Upper lobe of right lung (tissue), 1 donor: ENCODE data around the gene FOXO4. TPM values are rescaled to one million over a fixed set of nuclear protein-coding genes. Genes with fewer than 3 reads are reported as not detected.

Source experiments
- ATAC-seq: fragments of 200-7000 bp; cut with Tn5 transposase; one replicate; pipeline ENCODE4 v1.9.1; 2020; ENCODE audit warnings: mild to moderate bottlenecking, moderate library complexity
- DNase-seq: peaks from one replicate; pipeline ENCODE4 v3.0.0-alpha.2; 2020
- H3K27ac ChIP-seq: fragments of 200-600 bp; one replicate; pipeline ENCODE4 v1.8.0; 2022
- H3K27me3 ChIP-seq: fragments of 200-600 bp; one replicate; pipeline ENCODE4 v1.8.0; 2022; ENCODE audit warnings: mild to moderate bottlenecking
- H3K36me3 ChIP-seq: fragments of 200-600 bp; one replicate; pipeline ENCODE4 v1.8.0; 2022
- H3K4me1 ChIP-seq: fragments of 200-600 bp; one replicate; pipeline ENCODE4 v1.8.0; 2022
- H3K4me3 ChIP-seq: fragments of 200-600 bp; one replicate; pipeline ENCODE4 v1.8.0; 2022; ENCODE audit warnings: mild to moderate bottlenecking
- H3K9me3 ChIP-seq: fragments of 200-600 bp; one replicate; pipeline ENCODE4 v1.8.0; 2022
- CTCF ChIP-seq: fragments of 200-600 bp; IDR thresholded peaks from one replicate; pipeline ENCODE4 v1.8.0; 2022; ENCODE audit warnings: antibody characterized with exemption
- intact Hi-C: fragments of 100-400 bp; cut with DNase I; formaldehyde crosslinking; loops from one replicate; pipeline ENCODE4 v1.11.0; 2022
- total RNA-seq: library from RNA; stranded (reverse); fragmentation: NEBNext Ultra II Directional; extraction: Animal tissue kit (Norgen Biotek cat#: 25700); gene quantifications from one replicate; pipeline ENCODE4 v1.2.1, GENCODE V29; 2021
- donor health status: DM: no; HTN: yes; CAD: no; lungs with severe emphysema.

The FOXO4 gene
- total RNA-seq, 1 donor from 2014 or later: 31.6 TPM

GRCh38 chrX:71060127-71060526 lies 35.5 kb upstream of the FOXO4 start:
- Histone ChIP-seq H3K27ac (no peak overlapping the region), H3K4me1 (no peaks in the 10 kb centered on the region), H3K27me3 (no peaks in the 10 kb centered on the region), H3K4me3 (no peak overlapping the region), H3K36me3 (peaks cover 11% of the 10 kb centered on the region), H3K9me3 (no peaks in the 10 kb centered on the region)
- DNase-seq: no peak
- intact Hi-C loops: no loop called here
- no peak for ATAC-seq
- no peak for TF ChIP-seq CTCF

GRCh38 chrX:71067089-71067488 lies 28.6 kb upstream of the FOXO4 start:
- intact Hi-C loops: no loop called here
- TF ChIP-seq CTCF: no peak
- peaks cover 4% of the 10 kb centered on the region for H3K4me1 ChIP-seq
- H3K27me3 ChIP-seq: no peaks in the 10 kb centered on the region
- peak overlapping the region; percentile 65 for H3K27ac ChIP-seq
- H3K36me3 ChIP-seq: peaks cover 6% of the 10 kb centered on the region
- no peaks in the 10 kb centered on the region for H3K9me3 ChIP-seq
- ATAC-seq (no peak), DNase-seq (no peak)
- H3K4me3 ChIP-seq: peak overlapping the region; percentile 62

- H3K9me3 ChIP-seq: no peaks in the 10 kb centered on the region
- intact Hi-C loops: no loop called here
- no peak for TF ChIP-seq CTCF
- no peaks in the 10 kb centered on the region for H3K27me3 ChIP-seq
- H3K4me1 ChIP-seq: peaks cover 4% of the 10 kb centered on the region
- H3K36me3 ChIP-seq: peaks cover 2% of the 10 kb centered on the region
- no peak for ATAC-seq
- peak overlapping the region; percentile 65 for H3K27ac ChIP-seq
- no peak for DNase-seq
- H3K4me3 ChIP-seq: peak overlapping the region; percentile 62
These were observed 28.0 kb upstream of the FOXO4 start for GRCh38 chrX:71067712-71068043.

- H3K4me3 ChIP-seq: peak within 1 kb of the TSS; percentile 62
- peak within 1 kb of the TSS; percentile 82 for H3K27ac ChIP-seq
- no peaks in the 10 kb centered on the region for H3K27me3 ChIP-seq
- H3K4me1 ChIP-seq: peaks cover 4% of the 10 kb centered on the region
- TF ChIP-seq CTCF: no peak
- no peaks in the 10 kb centered on the region for H3K36me3 ChIP-seq
- intact Hi-C loops: no loop called here
- H3K9me3 ChIP-seq: no peaks in the 10 kb centered on the region
- DNase-seq: peak; percentile 93
- ATAC-seq: peak; percentile 100
These were observed 27.4 kb upstream of the FOXO4 start, which contains the start of gene SNX12 for GRCh38 chrX:71068044-71068918. TSS of gene SNX12 (minus strand) at chrX:71068334. CDS start at chrX:71068306, 28 bp downstream.

- Histone ChIP-seq H3K4me3 (no peak overlapping the region), H3K27ac (no peak overlapping the region), H3K27me3 (no peaks in the 10 kb centered on the region), H3K9me3 (no peaks in the 10 kb centered on the region), H3K36me3 (no peaks in the 10 kb centered on the region), H3K4me1 (peaks cover 4% of the 10 kb centered on the region)
- no peak for TF ChIP-seq CTCF
- no peak for DNase-seq
- ATAC-seq: no peak
- intact Hi-C loops: no loop called here
These were observed 25.1 kb upstream of the FOXO4 start for GRCh38 chrX:71070531-71070930.
